GM19452 (cell line): ENCODE measurements around the gene ENDOG.
A peak's percentile ranks its signal among the peaks of the same experiment; 100 is the strongest.
"Not testable (repeated sequence)": the region's sequence is repeated elsewhere in the genome, so short reads cannot be mapped to it uniquely, and the experiment has no call there.

Source experiments
- ATAC-seq: cut with Tn5 transposase; IDR thresholded peaks from one replicate; pipeline ENCODE4 v1.9.1; 2021; ENCODE audit not compliant: unreplicated experiment

ENDOG gene

GRCh38 chr9:128818099-128818838 lies at the start of gene ENDOG:
ENDOG (plus strand) TSS chr9:128818500; CDS start chr9:128818685, 185 bp downstream.
- peak; percentile 90 for ATAC-seq

DNA sequence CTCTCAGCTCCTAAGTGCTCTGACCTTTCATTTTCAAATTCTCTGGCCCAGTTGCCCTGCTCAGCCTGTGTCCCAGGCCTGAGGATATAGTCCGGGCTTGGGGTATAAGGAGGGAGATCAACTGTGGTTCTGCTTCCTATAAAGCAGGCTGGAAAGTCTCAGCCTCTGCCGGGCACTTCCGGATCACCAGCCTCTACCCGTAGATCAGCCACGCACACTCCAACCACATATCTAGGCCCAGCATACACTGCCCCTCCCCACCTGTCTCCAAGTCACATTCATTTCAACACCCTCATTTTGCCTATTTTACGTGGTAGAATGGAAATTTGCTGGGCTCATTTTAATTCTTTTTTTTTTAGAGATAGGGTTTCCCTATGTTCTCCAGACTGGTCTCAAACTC lies 49.7 kb upstream of the ENDOG start:
- ATAC-seq, result no peak

DNA sequence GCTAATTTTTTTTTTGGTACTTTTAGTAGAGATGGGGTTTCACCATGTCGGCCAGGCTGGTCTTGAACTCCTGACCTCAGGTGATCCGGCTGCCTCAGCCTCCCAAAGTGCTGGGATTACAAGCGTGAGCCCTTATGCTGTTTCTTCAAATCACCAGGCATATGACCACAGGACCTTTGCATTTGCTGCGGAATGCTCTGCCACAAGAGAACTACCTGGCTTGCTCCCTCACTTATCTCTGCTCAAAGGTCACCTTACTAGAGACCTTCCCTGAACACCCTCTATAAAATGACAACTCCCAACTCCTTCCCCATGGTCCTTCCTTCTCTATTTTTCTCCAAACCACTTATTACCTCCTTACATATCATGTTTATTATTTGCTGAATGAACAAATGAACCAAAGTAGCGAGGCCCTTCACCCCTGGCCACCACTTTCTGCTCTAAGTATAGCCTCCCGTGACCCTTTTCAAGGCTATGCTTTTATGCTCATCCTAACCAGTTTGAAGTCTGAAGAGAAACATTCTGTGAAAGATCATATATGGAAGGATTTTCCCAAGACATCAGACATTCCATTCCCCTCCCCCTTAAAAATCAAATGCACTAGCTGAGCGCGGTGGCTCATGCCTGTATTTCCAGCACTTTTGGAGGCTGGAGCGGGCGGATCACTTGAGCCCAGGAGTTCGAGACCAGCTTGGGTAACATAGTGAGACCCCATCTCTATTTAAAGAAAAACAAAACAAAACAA lies 47.8 kb upstream of the ENDOG start:
- ATAC-seq, result no peak

DNA sequence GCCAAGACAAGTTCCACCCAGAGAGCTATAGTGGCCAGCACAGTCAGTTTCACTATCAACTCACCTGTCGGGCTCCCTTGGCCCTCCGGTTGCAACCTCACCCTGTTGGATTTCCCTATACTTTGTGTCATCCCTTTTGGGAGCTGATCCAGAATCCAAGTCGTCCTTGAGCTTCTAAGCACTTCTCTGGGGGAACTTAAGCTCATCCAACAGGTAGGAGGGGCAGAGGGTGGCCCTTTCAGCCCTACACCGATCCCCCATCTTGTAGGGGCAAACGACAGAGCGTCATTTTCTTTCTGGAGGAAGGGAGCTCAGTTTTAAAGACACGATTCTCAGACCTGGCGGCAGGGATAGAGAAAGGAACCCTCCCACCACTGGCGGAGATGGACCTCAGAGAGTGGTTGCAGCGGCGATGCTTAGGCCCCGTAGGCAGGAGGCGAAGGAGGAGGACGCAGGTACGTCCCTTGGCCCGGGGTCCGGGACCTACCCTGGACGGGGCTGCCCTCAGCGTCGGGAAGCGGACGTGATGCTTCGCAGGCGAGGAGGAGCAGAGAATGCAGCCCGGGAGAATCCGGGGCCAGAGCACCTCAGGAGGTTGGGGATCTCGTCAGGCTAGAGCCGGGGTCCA lies 47.1 kb upstream of the ENDOG start:
- ATAC-seq, result peak; percentile 10

DNA sequence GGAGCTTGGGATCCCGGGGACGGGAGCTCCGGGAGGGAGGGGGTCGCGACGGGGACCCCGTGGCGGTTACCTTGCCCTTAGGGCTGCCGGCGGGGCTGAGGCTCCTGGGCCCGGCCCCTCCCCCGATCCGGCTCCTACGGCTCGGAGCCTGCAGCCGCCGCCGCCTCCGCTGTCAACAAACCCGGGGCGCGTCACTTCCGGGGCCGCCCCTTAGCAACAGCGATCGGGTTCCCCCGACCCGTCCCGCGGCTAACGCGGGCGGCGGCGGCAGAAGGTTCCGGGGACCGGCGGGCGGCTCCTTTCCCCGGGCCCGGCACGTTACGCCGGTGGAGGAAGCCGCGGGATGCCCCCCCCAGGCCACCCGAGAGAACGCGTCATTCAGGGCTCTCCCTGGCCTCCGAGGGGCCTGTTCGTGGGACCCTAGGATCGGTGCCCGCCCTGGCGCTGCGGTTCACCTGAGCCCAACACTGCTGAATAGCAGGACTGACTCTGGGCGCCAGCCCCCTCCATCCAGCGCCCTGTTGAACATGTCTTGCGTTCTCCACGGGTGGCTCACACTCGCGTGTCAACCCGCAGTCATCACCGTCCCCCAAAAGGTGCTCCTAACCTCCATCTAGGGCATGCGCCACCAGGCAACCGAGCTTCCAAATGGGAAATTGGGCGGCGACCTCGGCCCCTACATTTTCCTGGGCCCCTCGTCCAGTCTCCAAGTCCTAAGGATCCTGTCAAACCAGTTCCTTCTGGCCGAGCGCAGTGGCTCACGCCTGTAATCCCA lies 46.4 kb upstream of the ENDOG start, which contains the start of gene ZER1:
TSS of gene ZER1 (minus strand) at position 183 of the 775 bp plus-strand sequence. CDS start 16,362 bp downstream, outside the sequence.
- peak; percentile 89 for ATAC-seq

DNA sequence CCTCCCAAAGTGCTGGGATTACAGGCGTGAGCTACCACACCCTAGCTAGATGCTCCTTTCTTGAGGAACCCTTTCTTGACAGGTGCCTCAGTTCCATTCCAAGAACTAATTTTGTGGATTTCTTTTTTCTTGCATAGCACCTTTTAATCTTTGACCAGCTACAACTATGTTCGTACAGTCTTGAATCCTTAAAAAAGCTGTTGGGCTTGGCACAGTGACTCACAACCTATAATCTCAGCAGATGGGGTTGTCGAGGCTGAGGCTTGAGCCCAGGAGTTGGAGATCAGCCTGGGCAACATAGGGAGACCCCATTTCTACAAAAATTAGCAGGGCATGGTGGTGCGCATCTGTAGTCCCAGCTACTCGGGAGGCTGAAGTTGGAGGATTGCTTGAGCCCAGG lies 45.3 kb upstream of the ENDOG start:
- no peak for ATAC-seq

DNA sequence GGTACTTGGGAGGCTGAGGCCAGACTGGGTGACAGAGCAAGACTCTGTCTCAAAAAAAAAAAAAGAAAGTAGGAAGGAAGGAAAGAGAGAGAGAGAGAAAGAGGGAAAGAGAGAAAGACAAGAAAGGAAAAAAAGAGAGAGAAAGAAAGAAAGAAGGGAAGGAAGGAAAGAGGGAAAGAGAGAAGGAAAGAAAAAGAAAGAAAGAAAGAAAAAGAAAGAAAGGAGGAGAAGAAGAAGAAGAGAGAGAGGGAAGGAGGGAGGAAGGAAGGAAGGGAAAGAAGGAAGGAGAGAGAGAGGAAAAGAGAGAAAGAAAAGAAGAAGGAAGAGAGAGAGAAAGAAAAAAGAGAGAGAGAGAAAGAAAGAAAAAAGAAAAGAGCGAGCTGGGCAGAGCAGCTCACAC lies 43.5 kb upstream of the ENDOG start:
- ATAC-seq, result no peak

DNA sequence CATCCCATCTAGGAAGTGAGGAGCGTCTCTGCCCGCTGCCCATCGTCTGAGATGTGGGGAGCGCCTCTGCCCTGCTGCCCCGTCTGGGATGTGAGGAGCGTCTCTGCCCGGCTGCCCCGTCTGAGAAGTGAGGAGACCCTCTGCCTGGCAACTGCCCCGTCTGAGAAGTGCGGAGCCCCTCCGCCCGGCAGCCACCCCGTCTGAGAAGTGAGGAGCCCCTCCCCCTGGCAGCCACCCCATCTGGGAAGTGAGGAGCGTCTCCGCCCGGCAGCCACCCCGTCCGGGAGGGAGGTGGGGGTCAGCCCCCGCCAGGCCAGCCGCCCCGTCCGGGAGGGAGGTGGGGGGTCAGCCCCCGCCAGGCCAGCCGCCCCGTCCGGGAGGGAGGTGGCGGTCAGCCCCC lies 38.2 kb upstream of the ENDOG start:
- ATAC-seq, result not testable (repeated sequence)

DNA sequence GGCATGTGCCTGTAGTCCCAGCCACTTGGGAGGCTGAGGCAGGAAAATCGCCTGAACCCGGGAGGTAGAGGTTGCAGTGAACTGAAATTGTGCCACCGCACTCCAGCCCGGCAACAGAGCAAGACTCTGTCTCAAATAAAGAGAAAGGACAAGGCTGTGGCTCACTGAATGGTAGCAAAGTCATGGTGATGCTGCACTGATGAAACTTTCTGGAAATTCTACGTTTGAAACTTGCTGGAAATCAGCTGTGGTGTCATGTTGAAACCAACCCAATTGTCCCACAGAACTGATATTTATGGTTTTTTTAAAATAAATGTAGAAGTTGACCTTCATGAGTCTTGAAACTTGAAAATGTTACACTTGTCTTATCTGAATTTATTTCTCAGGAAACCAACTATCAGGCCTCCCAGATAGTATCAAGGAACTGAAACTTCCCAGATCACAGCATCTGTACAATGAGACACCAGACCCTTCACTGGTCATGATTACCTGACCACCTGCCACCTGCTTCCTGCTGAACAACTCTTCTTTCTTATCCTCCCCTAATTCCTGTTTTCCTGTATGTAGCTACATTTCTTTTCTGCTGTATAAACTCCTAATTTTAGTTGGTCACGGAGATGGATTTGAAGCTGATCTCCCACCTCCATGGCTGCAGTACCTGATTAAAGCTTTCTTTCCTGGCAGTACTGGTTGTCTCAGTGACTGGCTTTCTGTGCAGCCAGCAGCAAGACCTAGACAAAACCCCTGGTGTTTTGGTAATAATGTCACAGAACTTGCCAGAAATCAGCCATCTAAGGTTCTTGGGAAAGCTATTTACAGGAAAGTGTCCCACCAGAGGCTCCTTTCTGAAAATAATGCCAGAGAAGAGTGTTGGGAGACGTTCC lies 36.9 kb upstream of the ENDOG start:
- ATAC-seq, result no peak

GRCh38 chr9:128782669-128783068 lies 35.6 kb upstream of the ENDOG start:
- ATAC-seq, result no peak

GRCh38 chr9:128785427-128785826 lies 32.9 kb upstream of the ENDOG start:
- ATAC-seq, result no peak

GRCh38 chr9:128786681-128787601 lies 31.4 kb upstream of the ENDOG start, which contains the start of gene TBC1D13:
TBC1D13 (plus strand) TSS chr9:128787253; CDS start chr9:128787354, 101 bp downstream.
- peak; percentile 81 for ATAC-seq

- no peak for ATAC-seq
Observed at GRCh38 chr9:128787659-128788058, 30.6 kb upstream of the ENDOG start.

GRCh38 chr9:128788445-128788844 lies 29.9 kb upstream of the ENDOG start:
- no peak for ATAC-seq

DNA sequence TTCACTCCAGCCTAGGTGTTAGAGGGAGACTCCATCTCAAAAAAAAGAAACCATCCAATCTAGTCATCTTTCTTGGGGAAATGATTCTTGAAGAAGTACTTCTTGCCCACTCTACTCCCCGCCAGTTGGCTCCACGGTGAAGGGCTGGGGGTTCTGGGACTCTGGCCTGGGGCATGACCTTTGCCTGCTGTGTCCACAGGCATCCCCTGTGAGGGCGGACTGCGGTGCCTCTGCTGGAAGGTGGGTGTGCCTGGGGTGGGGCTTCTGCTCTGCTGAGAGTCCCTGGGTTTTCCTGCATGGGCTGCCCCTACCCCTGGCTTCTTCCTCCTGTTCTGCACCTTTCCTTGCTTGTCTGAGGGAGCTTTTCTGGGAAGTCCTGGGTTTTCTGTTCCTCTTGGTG lies 27.8 kb upstream of the ENDOG start:
- no peak for ATAC-seq

GRCh38 chr9:128792134-128792533 lies 26.2 kb upstream of the ENDOG start:
- ATAC-seq, result no peak

- ATAC-seq, result no peak
Observed at GRCh38 chr9:128792978-128793686, 25.2 kb upstream of the ENDOG start.

GRCh38 chr9:128794961-128795360 lies 23.3 kb upstream of the ENDOG start:
- not testable (repeated sequence) for ATAC-seq
